ENCODE data around the gene FAM228B.

GRCh38 chr2:24121469-24121868 is 1.8 kb upstream of the FAM228B start:
- TF ChIP-seq, protein P1, sequence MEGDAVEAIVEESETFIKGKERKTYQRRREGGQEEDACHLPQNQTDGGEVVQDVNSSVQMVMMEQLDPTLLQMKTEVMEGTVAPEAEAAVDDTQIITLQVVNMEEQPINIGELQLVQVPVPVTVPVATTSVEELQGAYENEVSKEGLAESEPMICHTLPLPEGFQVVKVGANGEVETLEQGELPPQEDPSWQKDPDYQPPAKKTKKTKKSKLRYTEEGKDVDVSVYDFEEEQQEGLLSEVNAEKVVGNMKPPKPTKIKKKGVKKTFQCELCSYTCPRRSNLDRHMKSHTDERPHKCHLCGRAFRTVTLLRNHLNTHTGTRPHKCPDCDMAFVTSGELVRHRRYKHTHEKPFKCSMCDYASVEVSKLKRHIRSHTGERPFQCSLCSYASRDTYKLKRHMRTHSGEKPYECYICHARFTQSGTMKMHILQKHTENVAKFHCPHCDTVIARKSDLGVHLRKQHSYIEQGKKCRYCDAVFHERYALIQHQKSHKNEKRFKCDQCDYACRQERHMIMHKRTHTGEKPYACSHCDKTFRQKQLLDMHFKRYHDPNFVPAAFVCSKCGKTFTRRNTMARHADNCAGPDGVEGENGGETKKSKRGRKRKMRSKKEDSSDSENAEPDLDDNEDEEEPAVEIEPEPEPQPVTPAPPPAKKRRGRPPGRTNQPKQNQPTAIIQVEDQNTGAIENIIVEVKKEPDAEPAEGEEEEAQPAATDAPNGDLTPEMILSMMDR (IDR thresholded peaks at IDR 0.05): no peak
- no peak for TF ChIP-seq EZH2 (IDR thresholded peaks at IDR 0.05; ENCODE audit: borderline replicate concordance, insufficient read depth, low read depth, low read length, poor library complexity, severe bottlenecking)

Data from B cell (primary cell).